Activated CD4-positive, alpha-beta T cell treated with anti-CD3 and anti-CD28 coated beads, Interleukin-2, amount 50 U/mL, for 4 hours (primary cell): Measurements from ENCODE around the gene ADCY5.

Experiments
- DNase-seq, 2 experiments: peaks; one replicate each; pipeline ENCODE4 v3.0.0-alpha.2; 2020

Gene ADCY5

GRCh38 chr3:123457841-123458240, 9.0 kb upstream of the ADCY5 start:
- no peak for DNase-seq

- DNase-seq = no peak
Observed at GRCh38 chr3:123453675-123454074, 4.8 kb upstream of the ADCY5 start.

- no peak for DNase-seq
Observed at GRCh38 chr3:123451186-123451585, 2.3 kb upstream of the ADCY5 start.

GRCh38 chr3:123449997-123450604, 1.2 kb upstream of the ADCY5 start:
- DNase-seq = no peak

- DNase-seq = no peak
Observed at GRCh38 chr3:123449102-123449996, 459 bp upstream of the ADCY5 start.

GRCh38 chr3:123447749-123448517, 957 bp downstream of the ADCY5 start:
- DNase-seq = no peak

- DNase-seq = no peak
Observed at GRCh38 chr3:123447416-123447748, 1.5 kb downstream of the ADCY5 start.

- no peak for DNase-seq
Observed at GRCh38 chr3:123446610-123447109, 2.2 kb downstream of the ADCY5 start.

GRCh38 chr3:123446210-123446609, 2.7 kb downstream of the ADCY5 start:
- DNase-seq = no peak

GRCh38 chr3:123445702-123446101, 3.2 kb downstream of the ADCY5 start:
- no peak for DNase-seq

GRCh38 chr3:123444744-123445143, 4.1 kb downstream of the ADCY5 start:
- DNase-seq = no peak

- DNase-seq = no peak
Observed at GRCh38 chr3:123444023-123444422, 4.9 kb downstream of the ADCY5 start.

- no peak for DNase-seq
Observed at GRCh38 chr3:123442908-123443307, 6.0 kb downstream of the ADCY5 start.

- DNase-seq = no peak
Observed at GRCh38 chr3:123442125-123442524, 6.8 kb downstream of the ADCY5 start.

GRCh38 chr3:123439806-123440580, 8.9 kb downstream of the ADCY5 start:
- DNase-seq = no peak

GRCh38 chr3:123432832-123433523, 15.9 kb downstream of the ADCY5 start:
- DNase-seq = no peak

GRCh38 chr3:123431658-123432324, 17.1 kb downstream of the ADCY5 start:
- DNase-seq = no peak

GRCh38 chr3:123431007-123431657, 17.8 kb downstream of the ADCY5 start:
- no peak for DNase-seq

- no peak for DNase-seq
Observed at GRCh38 chr3:123430266-123430665, 18.6 kb downstream of the ADCY5 start.

- no peak for DNase-seq
Observed at GRCh38 chr3:123429362-123430125, 19.3 kb downstream of the ADCY5 start.
